ENCODE measurements around the gene DDX54.
A peak's percentile ranks its signal among the peaks of the same experiment; 100 is the strongest.
"Not testable (repeated sequence)": the region's sequence is repeated elsewhere in the genome, so short reads cannot be mapped to it uniquely, and the experiment has no call there.

DDX54 gene

DNA sequence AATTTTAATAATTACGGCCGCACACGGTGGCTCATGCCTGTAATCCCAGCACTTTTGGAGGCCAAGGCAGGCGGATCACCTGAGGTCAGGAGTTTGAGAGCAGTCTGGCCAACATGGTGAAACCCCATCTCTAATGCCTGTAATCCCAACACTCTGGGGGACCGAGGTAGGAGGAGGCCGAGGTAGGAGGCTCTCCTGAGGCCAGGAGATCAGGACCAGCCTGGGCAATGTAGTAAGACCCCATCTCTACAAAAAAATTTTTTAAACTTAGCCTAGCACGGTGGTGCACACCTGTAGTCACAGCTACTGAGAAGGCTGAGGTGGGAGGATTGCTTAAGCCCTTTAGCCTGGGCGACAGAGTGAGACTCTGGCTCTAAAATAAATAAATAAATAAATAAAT lies 41.3 kb downstream of the DDX54 start:
- Histone ChIP-seq H3K4me3 (replicated peaks; ENCODE audit: insufficient read depth, low read length) (no peak overlapping the region), H3K27ac (replicated peaks) (peak overlapping the region; percentile 97), H3K27me3 (ENCODE audit: insufficient read depth, poor library complexity, severe bottlenecking) (no peaks in the 10 kb centered on the region)
- TF ChIP-seq POLR2AphosphoS5 (IDR thresholded peaks at IDR 0.05; ENCODE audit: low read depth) (no peak), GABPA (IDR thresholded peaks at IDR 0.05; ENCODE audit: low read depth) (no peak), CTCF (IDR thresholded peaks at IDR 0.05; ENCODE audit: insufficient read depth, low read length) (no peak), SPI1 (IDR thresholded peaks at IDR 0.05; ENCODE audit: borderline replicate concordance, low read depth) (no peak)
- TF ChIP-seq, protein P1, sequence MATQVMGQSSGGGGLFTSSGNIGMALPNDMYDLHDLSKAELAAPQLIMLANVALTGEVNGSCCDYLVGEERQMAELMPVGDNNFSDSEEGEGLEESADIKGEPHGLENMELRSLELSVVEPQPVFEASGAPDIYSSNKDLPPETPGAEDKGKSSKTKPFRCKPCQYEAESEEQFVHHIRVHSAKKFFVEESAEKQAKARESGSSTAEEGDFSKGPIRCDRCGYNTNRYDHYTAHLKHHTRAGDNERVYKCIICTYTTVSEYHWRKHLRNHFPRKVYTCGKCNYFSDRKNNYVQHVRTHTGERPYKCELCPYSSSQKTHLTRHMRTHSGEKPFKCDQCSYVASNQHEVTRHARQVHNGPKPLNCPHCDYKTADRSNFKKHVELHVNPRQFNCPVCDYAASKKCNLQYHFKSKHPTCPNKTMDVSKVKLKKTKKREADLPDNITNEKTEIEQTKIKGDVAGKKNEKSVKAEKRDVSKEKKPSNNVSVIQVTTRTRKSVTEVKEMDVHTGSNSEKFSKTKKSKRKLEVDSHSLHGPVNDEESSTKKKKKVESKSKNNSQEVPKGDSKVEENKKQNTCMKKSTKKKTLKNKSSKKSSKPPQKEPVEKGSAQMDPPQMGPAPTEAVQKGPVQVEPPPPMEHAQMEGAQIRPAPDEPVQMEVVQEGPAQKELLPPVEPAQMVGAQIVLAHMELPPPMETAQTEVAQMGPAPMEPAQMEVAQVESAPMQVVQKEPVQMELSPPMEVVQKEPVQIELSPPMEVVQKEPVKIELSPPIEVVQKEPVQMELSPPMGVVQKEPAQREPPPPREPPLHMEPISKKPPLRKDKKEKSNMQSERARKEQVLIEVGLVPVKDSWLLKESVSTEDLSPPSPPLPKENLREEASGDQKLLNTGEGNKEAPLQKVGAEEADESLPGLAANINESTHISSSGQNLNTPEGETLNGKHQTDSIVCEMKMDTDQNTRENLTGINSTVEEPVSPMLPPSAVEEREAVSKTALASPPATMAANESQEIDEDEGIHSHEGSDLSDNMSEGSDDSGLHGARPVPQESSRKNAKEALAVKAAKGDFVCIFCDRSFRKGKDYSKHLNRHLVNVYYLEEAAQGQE (IDR thresholded peaks at IDR 0.05; ENCODE audit: insufficient replicate concordance, low read depth), result no peak
- no peak for DNase-seq (ENCODE audit: low read depth in 1 of 2, low spot score in 1 of 2)

DNA sequence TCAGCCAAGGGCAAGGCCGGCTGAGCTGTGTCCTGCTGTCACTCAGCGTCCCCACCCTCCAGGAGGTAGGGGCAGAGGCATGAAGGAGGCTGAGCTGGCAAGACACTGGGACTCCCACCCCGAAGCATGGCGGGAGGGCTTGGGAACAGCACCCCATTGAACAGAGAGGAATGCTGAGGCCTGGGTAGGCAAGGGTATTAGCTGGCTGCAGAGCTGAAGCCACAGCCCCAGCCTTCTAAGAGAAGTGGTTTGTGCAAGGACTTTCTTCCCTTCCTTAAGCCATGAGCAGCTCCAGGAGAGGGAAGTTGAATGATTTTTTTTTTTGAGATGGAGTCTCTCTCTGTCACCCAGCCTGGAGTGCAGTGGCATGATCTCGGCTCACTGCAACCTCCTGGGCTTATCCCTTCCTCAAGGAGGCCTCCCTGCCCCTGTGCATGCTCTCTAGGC lies 42.4 kb downstream of the DDX54 start:
- Histone ChIP-seq H3K4me3 (replicated peaks; ENCODE audit: insufficient read depth, low read length) (no peak overlapping the region), H3K27ac (replicated peaks) (peak overlapping the region; percentile 97), H3K27me3 (ENCODE audit: insufficient read depth, poor library complexity, severe bottlenecking) (no peaks in the 10 kb centered on the region)
- DNase-seq (ENCODE audit: low read depth in 1 of 2, low spot score in 1 of 2), result no peak
- TF ChIP-seq POLR2AphosphoS5 (IDR thresholded peaks at IDR 0.05; ENCODE audit: low read depth), result no peak; the same call in 1 of the 2 replicates
- TF ChIP-seq GABPA (IDR thresholded peaks at IDR 0.05; ENCODE audit: low read depth), result no peak
- TF ChIP-seq, protein P1 (IDR thresholded peaks at IDR 0.05; ENCODE audit: insufficient replicate concordance, low read depth), result no peak
- no peak for TF ChIP-seq CTCF (IDR thresholded peaks at IDR 0.05; ENCODE audit: insufficient read depth, low read length)
- TF ChIP-seq SPI1 (IDR thresholded peaks at IDR 0.05; ENCODE audit: borderline replicate concordance, low read depth), result no peak

- no peak for TF ChIP-seq CTCF (IDR thresholded peaks at IDR 0.05; ENCODE audit: insufficient read depth, low read length)
- peak; percentile 39; the same call in 1 of the 2 replicates for TF ChIP-seq POLR2AphosphoS5 (IDR thresholded peaks at IDR 0.05; ENCODE audit: low read depth)
- peak; percentile 97 for TF ChIP-seq SPI1 (IDR thresholded peaks at IDR 0.05; ENCODE audit: borderline replicate concordance, low read depth)
- TF ChIP-seq, protein P1 (IDR thresholded peaks at IDR 0.05; ENCODE audit: insufficient replicate concordance, low read depth), result peak; percentile 18
- TF ChIP-seq GABPA (IDR thresholded peaks at IDR 0.05; ENCODE audit: low read depth), result no peak
- Histone ChIP-seq H3K4me3 (replicated peaks; ENCODE audit: insufficient read depth, low read length) (no peak overlapping the region), H3K27ac (replicated peaks) (peak overlapping the region; percentile 97), H3K27me3 (ENCODE audit: insufficient read depth, poor library complexity, severe bottlenecking) (no peaks in the 10 kb centered on the region)
- peak; percentile 85 to 96 for DNase-seq (ENCODE audit: low read depth in 1 of 2, low spot score in 1 of 2)
These were observed 42.9 kb downstream of the DDX54 start for GRCh38 chr12:113142173-113142885.

GRCh38 chr12:113141716-113142115 lies 43.6 kb downstream of the DDX54 start:
- not testable (repeated sequence) for H3K27me3 ChIP-seq (ENCODE audit: insufficient read depth, poor library complexity, severe bottlenecking); H3K4me3 ChIP-seq (replicated peaks; ENCODE audit: insufficient read depth, low read length); DNase-seq (ENCODE audit: low read depth in 1 of 2, low spot score in 1 of 2)
- H3K27ac ChIP-seq (replicated peaks), result peak overlapping the region; percentile 97

Data from HL-60 (cell line).